Transverse colon (tissue), 4 donors: ENCODE data around the gene TMEM150B.

Experiments used
- CTCF ChIP-seq, 5 experiments: fragments of 200-600 bp in 3 of 5; fragments of 450-650 bp in 2 of 5; sonication (generic) in 3 of 5; IDR thresholded peaks; 1 replicate in 2 of 5; 2 replicates in 3 of 5; pipeline ENCODE4 v1.5.1; 2016 to 2017; ENCODE audit warnings: antibody characterized with exemption in 5 of 5, inconsistent platforms in 3 of 5, mild to moderate bottlenecking in 2 of 5, moderate library complexity in 1 of 5
- EP300 ChIP-seq: sonication (generic); formaldehyde crosslinking; IDR thresholded peaks from one replicate; pipeline ENCODE4 v1.6.1; 2017; ENCODE audit warnings: antibody characterized with exemption, low read depth
- POLR2A ChIP-seq: fragments of 450-650 bp; IDR thresholded peaks from one replicate; pipeline ENCODE4 v1.6.1; 2016; ENCODE audit warnings: antibody characterized with exemption, mild to moderate bottlenecking, moderate library complexity
- POLR2AphosphoS5 ChIP-seq, 3 donors: sonication (generic); formaldehyde crosslinking; IDR thresholded peaks; one replicate each; pipeline ENCODE4 v1.6.1; 2016; ENCODE audit warnings: antibody characterized with exemption in 3 of 3

GRCh38 chr19:55365964-55366363 is 40.8 kb upstream of the TMEM150B start:
- TF ChIP-seq CTCF (IDR thresholded peaks at IDR 0.05) (no peak), POLR2AphosphoS5 (IDR thresholded peaks at IDR 0.05) (no peak), POLR2A (no peak), EP300 (no peak)
